ENCODE data around the gene MUC16.
"Not testable (repeated sequence)": the region's sequence is repeated elsewhere in the genome, so short reads cannot be mapped to it uniquely, and the experiment has no call there.

MUC16 gene

DNA sequence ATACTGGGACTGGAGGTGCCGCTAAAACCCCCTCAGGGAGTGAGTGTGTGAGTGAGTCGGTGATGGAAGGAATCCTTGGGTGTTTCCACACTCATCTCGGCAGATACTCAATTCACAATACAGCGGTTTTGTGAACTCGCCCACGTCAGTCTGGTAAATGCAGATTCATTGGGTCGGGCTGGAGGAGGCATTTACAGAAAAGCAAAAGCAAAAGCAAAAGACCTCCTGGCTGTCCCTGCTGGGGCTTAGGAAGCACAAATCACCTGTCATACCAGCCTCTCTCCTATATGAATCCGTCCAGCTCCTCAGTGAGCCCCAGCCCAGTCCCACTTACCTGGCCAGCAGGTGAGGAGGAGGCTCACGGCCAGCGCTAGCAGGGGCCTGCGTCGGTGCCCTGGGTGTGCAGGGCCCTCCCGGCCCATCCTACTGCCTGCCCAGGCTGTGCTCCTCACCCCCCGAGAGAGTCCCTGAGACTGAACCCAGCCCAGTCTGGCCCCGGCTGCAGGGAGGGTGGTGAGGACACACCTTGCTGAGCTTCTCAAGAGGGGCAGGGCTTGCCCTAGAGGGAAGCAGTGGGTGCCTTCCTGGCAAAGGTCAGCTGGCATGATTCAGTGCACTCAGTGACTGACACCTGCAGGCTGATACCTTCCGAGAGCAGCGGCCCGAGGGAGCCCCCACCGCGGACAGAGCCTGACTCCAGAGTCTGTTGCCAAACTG, at the start of gene MUC16:
Gene MUC16 (minus strand): TSS at position 475 of the 717 bp plus-strand sequence.
- no peaks in the 10 kb centered on the region for H3K4me1 ChIP-seq (ENCODE audit: insufficient read depth, low read length)
- H3K4me3 ChIP-seq (ENCODE audit: low read length), result no peak within 1 kb of the TSS
- no peak within 1 kb of the TSS for H2AFZ ChIP-seq (ENCODE audit: low read depth, low read length)
- H3K36me3 ChIP-seq (ENCODE audit: insufficient read depth, low read length), result no peaks in the 10 kb centered on the region
- no peaks in the 10 kb centered on the region for H3K27me3 ChIP-seq (ENCODE audit: insufficient read depth, low read length)
- H3K9me3 ChIP-seq (ENCODE audit: low read length), result no peaks in the 10 kb centered on the region

GRCh38 chr19:9058905-9059667, 48.9 kb upstream of the MUC16 start:
- Histone ChIP-seq H3K27me3 (ENCODE audit: insufficient read depth, low read length) (peaks cover 11% of the 10 kb centered on the region), H3K4me3 (ENCODE audit: low read length) (no peak overlapping the region), H3K4me1 (ENCODE audit: insufficient read depth, low read length) (no peaks in the 10 kb centered on the region), H3K9me3 (ENCODE audit: low read length) (no peaks in the 10 kb centered on the region), H3K36me3 (ENCODE audit: insufficient read depth, low read length) (no peaks in the 10 kb centered on the region), H2AFZ (ENCODE audit: low read depth, low read length) (no peak overlapping the region)

GRCh38 chr19:9057505-9058258, 47.5 kb upstream of the MUC16 start:
- Histone ChIP-seq H3K27me3 (ENCODE audit: insufficient read depth, low read length) (peaks cover 19% of the 10 kb centered on the region), H3K9me3 (ENCODE audit: low read length) (peaks cover 3% of the 10 kb centered on the region), H3K4me1 (ENCODE audit: insufficient read depth, low read length) (no peaks in the 10 kb centered on the region), H3K36me3 (ENCODE audit: insufficient read depth, low read length) (no peaks in the 10 kb centered on the region), H3K4me3 (ENCODE audit: low read length) (no peak overlapping the region), H2AFZ (ENCODE audit: low read depth, low read length) (no peak overlapping the region)

DNA sequence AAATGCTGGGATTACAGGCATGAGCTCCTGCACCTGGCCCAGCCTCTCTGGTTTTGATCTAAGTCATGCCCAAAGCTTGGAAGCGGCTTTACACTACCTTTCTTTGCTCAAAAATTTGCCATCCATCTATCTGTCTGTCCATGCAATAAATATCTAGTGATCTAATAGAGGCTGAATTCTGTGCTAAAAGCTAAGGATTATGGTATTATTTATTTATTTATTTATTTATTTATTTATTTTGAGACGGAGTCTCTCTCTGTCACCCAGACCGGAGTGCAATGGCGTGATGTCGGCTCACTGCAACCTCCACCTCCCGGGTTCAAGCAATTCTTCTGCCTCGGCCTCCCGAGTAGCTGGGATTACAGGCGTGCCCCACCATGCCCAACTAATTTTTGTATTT, 45.9 kb upstream of the MUC16 start:
- not testable (repeated sequence) for H3K4me3 ChIP-seq (ENCODE audit: low read length); H3K9me3 ChIP-seq (ENCODE audit: low read length); H3K4me1 ChIP-seq (ENCODE audit: insufficient read depth, low read length); H2AFZ ChIP-seq (ENCODE audit: low read depth, low read length); H3K36me3 ChIP-seq (ENCODE audit: insufficient read depth, low read length)
- H3K27me3 ChIP-seq (ENCODE audit: insufficient read depth, low read length), result peaks cover 19% of the 10 kb centered on the region

- no peak overlapping the region for H3K4me3 ChIP-seq (ENCODE audit: low read length)
Measured at GRCh38 chr19:9054765-9055164, 44.6 kb upstream of the MUC16 start.

DNA sequence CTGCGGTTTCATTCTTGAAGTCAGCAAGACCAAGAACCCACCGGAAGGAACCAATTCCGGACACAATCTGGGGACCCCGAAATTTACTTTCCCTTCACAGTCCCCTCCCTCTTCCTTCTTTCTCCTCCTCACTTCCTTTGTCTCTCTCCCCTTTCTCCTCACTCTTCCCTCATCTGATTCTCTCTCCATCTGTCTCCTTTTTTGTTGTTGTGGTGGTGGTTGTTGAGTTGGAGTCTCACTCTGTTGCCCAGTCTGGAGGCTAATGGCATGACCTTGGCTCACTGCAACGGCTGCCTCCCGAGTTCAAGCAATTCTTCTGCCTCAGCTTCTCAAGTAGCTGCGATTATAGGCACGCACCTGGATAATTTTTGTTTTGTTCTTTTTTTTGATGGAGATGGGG, 44.0 kb upstream of the MUC16 start:
- H3K4me1 ChIP-seq (ENCODE audit: insufficient read depth, low read length), result no peaks in the 10 kb centered on the region
- no peak overlapping the region for H2AFZ ChIP-seq (ENCODE audit: low read depth, low read length)
- peaks cover 19% of the 10 kb centered on the region for H3K27me3 ChIP-seq (ENCODE audit: insufficient read depth, low read length)
- H3K36me3 ChIP-seq (ENCODE audit: insufficient read depth, low read length), result no peaks in the 10 kb centered on the region
- H3K4me3 ChIP-seq (ENCODE audit: low read length), result no peak overlapping the region
- H3K9me3 ChIP-seq (ENCODE audit: low read length), result peaks cover 3% of the 10 kb centered on the region

More at GRCh38 chr19:9054765-9055164, 44.6 kb upstream of the MUC16 start:
- H3K9me3 ChIP-seq (ENCODE audit: low read length), result peaks cover 3% of the 10 kb centered on the region
- H3K36me3 ChIP-seq (ENCODE audit: insufficient read depth, low read length), result no peaks in the 10 kb centered on the region
- H3K27me3 ChIP-seq (ENCODE audit: insufficient read depth, low read length), result peaks cover 19% of the 10 kb centered on the region
- no peak overlapping the region for H2AFZ ChIP-seq (ENCODE audit: low read depth, low read length)
- H3K4me1 ChIP-seq (ENCODE audit: insufficient read depth, low read length), result no peaks in the 10 kb centered on the region

GRCh38 chr19:9053674-9054073, 43.5 kb upstream of the MUC16 start:
- not testable (repeated sequence) for H3K4me1 ChIP-seq (ENCODE audit: insufficient read depth, low read length); H3K36me3 ChIP-seq (ENCODE audit: insufficient read depth, low read length); H3K4me3 ChIP-seq (ENCODE audit: low read length); H2AFZ ChIP-seq (ENCODE audit: low read depth, low read length); H3K9me3 ChIP-seq (ENCODE audit: low read length)
- H3K27me3 ChIP-seq (ENCODE audit: insufficient read depth, low read length), result peaks cover 19% of the 10 kb centered on the region

DNA sequence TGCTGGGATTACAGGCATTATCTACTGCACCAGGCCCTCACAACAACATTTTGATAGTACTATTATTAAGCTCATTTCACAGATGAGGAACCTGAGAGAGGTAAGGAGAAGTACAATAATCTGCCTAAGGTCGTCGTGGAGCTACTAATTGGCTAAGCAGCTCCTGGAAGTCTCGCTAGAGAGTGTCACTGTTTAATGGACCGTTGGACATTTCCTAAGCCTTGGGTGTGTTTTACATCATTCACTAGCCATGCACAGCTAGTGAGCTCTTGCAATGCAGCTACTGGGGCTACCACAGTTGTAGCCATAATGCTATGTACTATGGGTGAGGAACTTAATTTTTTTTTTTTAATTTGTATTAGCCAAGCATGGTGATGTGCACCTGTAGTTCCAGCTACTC, 42.7 kb upstream of the MUC16 start:
- Histone ChIP-seq H3K27me3 (ENCODE audit: insufficient read depth, low read length) (peaks cover 19% of the 10 kb centered on the region), H3K36me3 (ENCODE audit: insufficient read depth, low read length) (no peaks in the 10 kb centered on the region), H3K4me3 (ENCODE audit: low read length) (no peak overlapping the region), H3K9me3 (ENCODE audit: low read length) (peaks cover 3% of the 10 kb centered on the region), H3K4me1 (ENCODE audit: insufficient read depth, low read length) (no peaks in the 10 kb centered on the region), H2AFZ (ENCODE audit: low read depth, low read length) (no peak overlapping the region)

DNA sequence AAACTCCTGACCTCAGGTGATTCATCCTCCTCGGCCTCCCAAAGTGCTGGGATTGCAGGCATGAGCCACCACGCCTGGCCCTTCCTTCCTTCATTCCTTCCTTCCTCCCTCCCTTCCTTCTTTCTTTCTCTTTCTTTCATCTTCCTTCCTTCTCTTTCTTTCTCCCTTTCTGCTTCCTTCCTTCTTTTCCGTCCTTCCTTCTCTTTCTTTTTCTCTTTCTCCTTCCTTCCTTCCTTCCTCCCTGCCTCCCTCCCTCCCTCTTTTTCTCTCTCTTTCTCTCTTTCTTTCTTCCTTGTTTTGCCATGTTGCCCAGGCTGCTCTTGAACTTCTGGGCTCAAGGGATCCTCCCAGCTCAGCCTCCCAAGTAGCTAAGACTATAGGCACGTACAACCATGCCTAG, 36.5 kb upstream of the MUC16 start:
- no peak overlapping the region for H3K4me3 ChIP-seq (ENCODE audit: low read length)
- no peaks in the 10 kb centered on the region for H3K36me3 ChIP-seq (ENCODE audit: insufficient read depth, low read length)
- H2AFZ ChIP-seq (ENCODE audit: low read depth, low read length), result no peak overlapping the region
- no peaks in the 10 kb centered on the region for H3K4me1 ChIP-seq (ENCODE audit: insufficient read depth, low read length)
- no peaks in the 10 kb centered on the region for H3K27me3 ChIP-seq (ENCODE audit: insufficient read depth, low read length)
- no peaks in the 10 kb centered on the region for H3K9me3 ChIP-seq (ENCODE audit: low read length)

DNA sequence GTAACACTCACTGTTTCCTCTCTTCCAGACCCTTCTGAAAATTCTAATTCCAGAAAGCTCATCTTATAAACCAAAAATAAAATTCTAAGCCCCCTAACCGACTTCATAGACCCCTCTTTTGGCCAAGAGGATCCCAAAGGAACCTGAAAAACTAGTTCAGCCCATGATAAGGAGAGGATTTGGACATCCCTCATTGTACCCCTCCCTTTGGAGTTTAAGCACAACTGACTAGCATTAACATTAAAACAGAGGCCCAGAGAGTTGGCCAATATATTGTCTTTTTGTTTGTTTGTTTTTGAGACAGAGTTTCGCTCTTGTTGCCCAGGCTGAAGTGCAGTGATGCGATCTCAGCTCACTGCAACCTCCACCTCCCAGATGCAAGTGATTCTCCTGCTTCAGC, 34.2 kb upstream of the MUC16 start:
- H3K4me3 ChIP-seq (ENCODE audit: low read length), result no peak overlapping the region
- H3K9me3 ChIP-seq (ENCODE audit: low read length), result no peaks in the 10 kb centered on the region
- H3K27me3 ChIP-seq (ENCODE audit: insufficient read depth, low read length), result no peaks in the 10 kb centered on the region
- H2AFZ ChIP-seq (ENCODE audit: low read depth, low read length), result no peak overlapping the region
- H3K36me3 ChIP-seq (ENCODE audit: insufficient read depth, low read length), result no peaks in the 10 kb centered on the region
- H3K4me1 ChIP-seq (ENCODE audit: insufficient read depth, low read length), result no peaks in the 10 kb centered on the region

GRCh38 chr19:9043524-9043923, 33.3 kb upstream of the MUC16 start:
- Histone ChIP-seq H3K4me1 (ENCODE audit: insufficient read depth, low read length) (no peaks in the 10 kb centered on the region), H3K36me3 (ENCODE audit: insufficient read depth, low read length) (no peaks in the 10 kb centered on the region), H3K27me3 (ENCODE audit: insufficient read depth, low read length) (no peaks in the 10 kb centered on the region), H3K9me3 (ENCODE audit: low read length) (no peaks in the 10 kb centered on the region), H3K4me3 (ENCODE audit: low read length) (no peak overlapping the region), H2AFZ (ENCODE audit: low read depth, low read length) (no peak overlapping the region)

GRCh38 chr19:9041023-9041422, 30.8 kb upstream of the MUC16 start:
- no peaks in the 10 kb centered on the region for H3K27me3 ChIP-seq (ENCODE audit: insufficient read depth, low read length)
- no peak overlapping the region for H2AFZ ChIP-seq (ENCODE audit: low read depth, low read length)
- no peaks in the 10 kb centered on the region for H3K9me3 ChIP-seq (ENCODE audit: low read length)
- H3K4me3 ChIP-seq (ENCODE audit: low read length), result no peak overlapping the region
- H3K36me3 ChIP-seq (ENCODE audit: insufficient read depth, low read length), result no peaks in the 10 kb centered on the region
- H3K4me1 ChIP-seq (ENCODE audit: insufficient read depth, low read length), result no peaks in the 10 kb centered on the region

DNA sequence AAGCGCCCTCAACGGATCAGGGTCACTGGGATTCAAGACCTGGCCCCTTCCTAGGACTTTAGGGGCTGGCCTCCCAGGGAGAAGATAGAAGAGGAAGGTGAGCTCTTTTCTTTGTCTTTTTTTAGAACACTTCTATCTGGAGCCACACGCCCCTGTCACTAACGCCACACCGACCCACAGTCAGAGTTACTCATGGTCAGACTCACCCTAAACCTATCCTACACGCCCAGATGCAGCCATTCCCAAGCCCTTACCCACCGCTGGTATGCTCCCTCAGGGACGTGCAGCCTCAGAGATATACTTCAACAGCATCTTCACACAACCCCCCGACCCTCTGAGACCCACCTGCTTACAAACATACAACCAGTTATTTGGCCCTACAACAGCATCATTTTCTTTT, 29.9 kb upstream of the MUC16 start:
- no peaks in the 10 kb centered on the region for H3K27me3 ChIP-seq (ENCODE audit: insufficient read depth, low read length)
- H3K36me3 ChIP-seq (ENCODE audit: insufficient read depth, low read length), result no peaks in the 10 kb centered on the region
- H2AFZ ChIP-seq (ENCODE audit: low read depth, low read length), result no peak overlapping the region
- H3K4me1 ChIP-seq (ENCODE audit: insufficient read depth, low read length), result no peaks in the 10 kb centered on the region
- H3K9me3 ChIP-seq (ENCODE audit: low read length), result no peaks in the 10 kb centered on the region
- H3K4me3 ChIP-seq (ENCODE audit: low read length), result no peak overlapping the region
